Measurements from ENCODE around the gene TBC1D2B.

- TF ChIP-seq POLR2A (IDR thresholded peaks at IDR 0.05) (no peak), CTCF (IDR thresholded peaks at IDR 0.05) (no peak)
Measured at GRCh38 chr15:77983708-77984445, 93.6 kb downstream of the TBC1D2B start.

Data from lower leg skin (tissue), 3 donors.